HG03196 (cell line): Measurements from ENCODE around the gene KRTAP10-5.
"Not testable (repeated sequence)": the region's sequence is repeated elsewhere in the genome, so short reads cannot be mapped to it uniquely, and the experiment has no call there.

Experiments
- ATAC-seq: cut with Tn5 transposase; IDR thresholded peaks from one replicate; pipeline ENCODE4 v1.9.1; 2021; ENCODE audit not compliant: unreplicated experiment

Gene KRTAP10-5

GRCh38 chr21:44611551-44611950 is 31.1 kb upstream of the KRTAP10-5 start:
- ATAC-seq, result no peak

DNA sequence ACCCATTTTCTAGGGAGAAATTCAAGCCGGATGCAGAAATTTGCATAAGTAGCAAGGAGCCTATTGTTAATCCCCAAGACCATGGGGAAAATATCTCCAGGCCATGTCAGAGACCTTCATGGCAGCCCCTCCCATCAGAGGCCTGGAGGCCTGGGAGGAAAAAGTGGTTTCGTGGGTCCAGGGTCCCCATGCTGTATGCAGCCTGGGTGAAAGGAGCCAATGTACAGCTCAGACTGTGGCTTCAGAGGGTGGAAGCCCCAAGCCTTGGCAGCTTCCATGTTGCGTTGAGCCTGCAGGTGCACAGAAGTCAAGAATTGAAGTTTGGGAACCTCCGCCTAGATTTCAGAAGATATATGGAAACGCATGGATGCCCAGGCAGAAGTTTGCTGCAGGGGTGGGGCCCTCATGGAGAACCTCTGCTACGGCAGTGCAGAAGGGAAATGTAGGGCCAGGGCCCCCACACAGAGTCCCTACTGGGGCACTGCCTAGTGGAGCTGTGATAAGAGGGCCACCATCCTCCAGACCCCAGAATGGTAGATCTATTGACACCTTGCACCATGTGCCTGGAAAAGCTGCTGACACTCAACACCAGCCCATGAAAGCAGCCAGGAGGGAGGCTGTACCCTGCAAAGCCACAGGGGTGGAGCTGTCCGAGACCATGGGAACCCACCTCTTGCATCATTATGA is 29.9 kb upstream of the KRTAP10-5 start:
- ATAC-seq, result not testable (repeated sequence)

- ATAC-seq, result no peak
Observed at GRCh38 chr21:44609193-44609592, 28.8 kb upstream of the KRTAP10-5 start.

DNA sequence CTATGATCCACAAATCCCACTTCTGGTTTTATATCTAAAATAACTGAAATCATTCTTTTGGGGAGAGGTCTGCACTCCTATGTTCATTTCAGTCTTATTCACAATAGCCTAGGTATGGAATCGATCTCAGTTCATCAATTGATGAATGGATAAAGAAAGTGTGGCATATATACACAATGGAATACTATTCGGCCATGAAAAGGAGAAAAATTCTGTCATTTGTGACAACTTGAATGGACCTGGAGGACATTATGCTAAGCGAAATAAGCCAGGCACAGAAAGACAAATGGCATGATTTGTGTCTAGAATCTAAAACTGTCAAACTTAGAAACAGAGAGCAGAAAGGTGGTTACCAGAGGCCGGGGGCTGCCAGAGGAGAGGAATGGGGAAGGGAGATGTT is 26.1 kb upstream of the KRTAP10-5 start:
- ATAC-seq, result no peak

DNA sequence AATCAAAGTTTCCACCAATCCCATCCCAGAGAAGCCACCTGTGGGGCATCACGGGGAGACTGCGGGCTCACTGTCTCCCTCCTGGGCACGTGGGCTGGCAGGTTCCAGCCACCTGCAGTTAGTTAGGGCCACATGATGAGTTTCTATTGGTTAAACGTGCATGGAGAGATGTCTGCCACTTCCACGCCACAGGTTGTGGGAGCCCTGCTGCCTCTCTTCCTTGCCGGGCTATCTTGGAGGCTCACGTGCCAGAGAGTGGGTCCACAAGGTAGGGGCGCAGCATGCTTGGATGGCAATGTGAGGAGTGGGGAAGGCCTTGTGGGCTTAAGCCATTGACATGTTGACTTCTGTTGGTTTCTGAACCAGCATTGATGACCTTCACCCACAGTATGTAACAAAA is 23.5 kb upstream of the KRTAP10-5 start:
- no peak for ATAC-seq

DNA sequence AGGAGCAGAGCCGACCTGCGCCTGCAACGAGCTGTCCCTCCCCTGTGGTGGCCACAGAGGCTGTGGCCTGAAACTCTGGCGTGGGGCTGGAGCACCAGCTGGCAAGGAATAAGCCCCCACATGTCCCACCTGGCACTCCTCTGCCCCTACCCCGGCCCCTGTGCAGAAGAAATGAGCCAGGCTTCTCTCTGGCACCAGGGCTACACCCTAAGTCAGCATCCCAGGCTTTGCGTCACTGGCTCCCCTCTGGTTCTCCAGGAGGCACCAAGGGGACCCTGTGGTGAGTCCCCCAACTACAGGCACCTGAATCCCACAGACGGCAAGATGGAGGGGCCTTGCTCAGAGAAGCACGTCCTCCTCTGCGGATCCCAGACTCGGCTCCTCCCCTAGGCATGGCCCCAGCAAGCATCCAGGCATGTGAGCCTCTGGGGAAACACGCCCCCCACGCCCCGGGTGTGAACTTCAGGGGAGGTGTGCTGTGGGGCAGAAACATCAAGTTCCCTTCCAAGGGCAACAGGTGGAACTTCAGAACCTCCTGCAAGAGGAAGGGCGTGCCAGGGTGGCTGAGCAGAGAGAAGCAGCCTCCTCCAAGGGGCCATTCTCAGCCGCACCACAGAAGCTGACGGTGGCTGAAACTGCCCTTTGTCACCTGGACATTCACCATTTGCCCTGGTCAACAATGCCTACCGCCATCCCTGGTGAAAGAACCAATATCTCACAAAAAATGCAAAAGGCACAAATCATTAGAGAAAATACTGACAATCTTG is 22.9 kb upstream of the KRTAP10-5 start:
- ATAC-seq, result no peak

GRCh38 chr21:44602463-44602850 is 22.1 kb upstream of the KRTAP10-5 start:
- ATAC-seq, result no peak

GRCh38 chr21:44601596-44602462 is 21.4 kb upstream of the KRTAP10-5 start:
- no peak for ATAC-seq

- ATAC-seq, result not testable (repeated sequence)
Observed at GRCh38 chr21:44601091-44601490, 20.7 kb upstream of the KRTAP10-5 start.

DNA sequence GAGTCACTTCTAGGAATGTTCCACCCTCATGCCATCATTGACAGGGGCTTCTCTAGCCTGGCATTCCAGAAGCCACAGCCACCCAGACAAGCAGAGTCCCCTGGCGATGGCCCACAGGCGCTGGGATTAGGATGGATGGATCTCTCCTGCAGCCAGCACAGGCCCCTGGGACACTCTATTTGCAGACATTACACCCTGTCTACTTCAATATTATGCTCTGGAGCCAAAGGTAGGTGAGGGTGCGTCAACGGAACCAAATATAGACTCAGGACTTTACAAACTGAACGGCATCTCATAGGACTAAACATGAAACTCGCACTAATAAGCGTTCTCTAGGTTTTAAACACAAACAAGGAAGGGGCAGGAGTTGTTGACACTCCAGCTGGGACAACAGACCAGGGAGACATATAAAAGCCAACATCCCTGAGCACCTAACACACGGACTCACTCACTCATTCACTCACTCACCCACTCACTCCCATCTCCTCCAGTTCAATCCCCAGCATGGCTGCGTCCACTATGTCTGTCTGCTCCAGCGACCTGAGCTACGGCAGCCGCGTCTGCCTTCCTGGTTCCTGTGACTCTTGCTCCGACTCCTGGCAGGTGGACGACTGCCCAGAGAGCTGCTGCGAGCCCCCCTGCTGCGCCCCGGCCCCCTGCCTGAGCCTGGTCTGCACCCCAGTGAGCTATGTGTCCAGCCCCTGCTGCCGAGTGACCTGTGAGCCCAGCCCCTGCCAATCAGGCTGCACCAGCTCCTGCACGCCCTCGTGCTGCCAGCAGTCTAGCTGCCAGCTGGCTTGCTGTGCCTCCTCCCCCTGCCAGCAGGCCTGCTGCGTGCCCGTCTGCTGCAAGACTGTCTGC is 19.9 kb upstream of the KRTAP10-5 start, which contains the start of gene KRTAP10-7:
TSS of gene KRTAP10-7 (plus strand) at position 480 of the 861 bp plus-strand sequence. CDS start at position 505, 25 bp downstream.
- ATAC-seq, result not testable (repeated sequence)

GRCh38 chr21:44599264-44600029 is 19.0 kb upstream of the KRTAP10-5 start:
- ATAC-seq, result no peak

DNA sequence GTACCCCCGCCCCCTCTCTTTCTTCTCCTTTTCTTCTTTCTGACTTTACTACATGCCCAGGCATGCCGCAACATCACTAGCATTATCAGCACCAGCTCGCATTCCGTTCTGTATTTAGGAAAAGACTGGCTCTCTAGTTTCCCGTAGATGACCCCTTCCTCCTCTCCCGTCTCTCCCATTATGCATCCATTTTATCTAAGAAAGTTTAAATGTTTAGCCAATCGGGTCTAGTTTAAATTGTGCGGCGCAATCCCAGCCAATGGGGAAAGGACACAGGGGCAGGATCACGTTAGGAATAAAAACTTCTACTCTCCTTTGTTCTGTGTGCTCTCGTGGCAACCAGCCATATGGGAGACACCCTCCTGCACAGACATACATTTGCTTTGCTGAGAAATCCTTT is 17.7 kb upstream of the KRTAP10-5 start:
- no peak for ATAC-seq

DNA sequence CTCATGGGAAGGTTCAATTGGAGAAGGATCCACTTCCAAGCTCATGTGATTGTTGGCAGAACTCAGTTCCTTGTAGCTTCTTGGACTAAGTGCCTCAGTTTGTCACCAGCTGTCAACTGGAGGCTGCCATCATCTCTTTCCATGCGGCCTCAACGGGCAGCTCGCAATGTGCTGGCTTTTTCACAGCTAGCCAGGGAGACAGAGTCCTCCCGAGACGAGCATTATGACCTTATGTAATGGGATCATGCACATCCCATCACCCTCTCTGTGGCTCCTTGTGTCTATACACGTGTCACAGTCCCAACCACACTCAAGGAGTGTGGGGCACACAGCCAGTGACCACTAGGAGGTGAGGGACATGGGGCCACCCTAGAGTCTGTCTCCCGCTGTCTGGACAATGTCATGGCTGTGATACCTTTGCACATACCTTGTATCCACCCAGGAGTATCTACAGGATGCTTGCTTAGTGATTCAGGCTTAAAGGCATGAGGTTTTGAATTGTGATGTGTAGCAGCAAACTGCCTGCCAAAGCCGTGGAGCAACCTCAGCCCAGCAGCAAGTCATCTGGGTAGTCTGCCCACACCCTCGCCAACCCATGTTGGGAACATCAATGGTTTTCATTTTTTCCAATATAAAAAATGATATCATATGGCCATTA is 15.8 kb upstream of the KRTAP10-5 start:
- ATAC-seq, result no peak

DNA sequence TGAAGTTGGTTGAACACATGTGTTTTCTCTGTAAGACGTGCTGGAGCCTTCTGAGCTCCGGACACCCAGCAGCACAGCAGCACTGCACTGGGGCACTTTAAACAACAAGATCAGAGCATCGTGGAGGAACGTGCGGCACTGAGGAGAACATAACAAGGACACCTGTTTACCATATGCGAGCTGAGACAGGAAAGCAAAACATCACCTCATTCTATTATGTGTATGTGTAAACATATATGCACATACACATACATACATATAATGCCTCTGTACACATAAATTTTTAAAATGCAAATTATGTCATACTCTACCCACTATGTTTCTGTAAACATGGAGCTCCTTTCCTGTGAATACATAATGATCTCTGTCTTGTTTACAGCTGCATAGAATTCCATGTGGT is 15.1 kb upstream of the KRTAP10-5 start:
- ATAC-seq, result no peak

- no peak for ATAC-seq
Observed at GRCh38 chr21:44594406-44594916, 14.1 kb upstream of the KRTAP10-5 start.

GRCh38 chr21:44593598-44594405 is 13.4 kb upstream of the KRTAP10-5 start:
- no peak for ATAC-seq

- ATAC-seq, result no peak
Observed at GRCh38 chr21:44592446-44593311, 12.3 kb upstream of the KRTAP10-5 start, which contains the start of gene KRTAP10-6. Gene KRTAP10-6 (minus strand): TSS chr21:44592505. CDS start chr21:44592484, 21 bp downstream.
